Small intestine (tissue), 7 donors: ENCODE results near the gene ACSL3. TPM values are rescaled to one million over a fixed set of nuclear protein-coding genes. Genes with fewer than 3 reads are reported as not detected.

ENCODE experiments used
- DNase-seq, 2 donors: peaks; one replicate each; pipeline versions ENCODE4 v3.0.0 to v3.0.0-alpha.2; 2013
- FAIRE-seq: peaks from 2 replicates; lab custom pipeline; 2012; peaks lifted over from hg19 to GRCh38; lab: Jason Lieb, UNC
- H3K27ac ChIP-seq, 3 donors: one replicate each; pipeline ENCODE4 v1.5.1; 2013; ENCODE audit warnings: low read length in 2 of 3, mild to moderate bottlenecking in 2 of 3, control low read depth in 1 of 3, inconsistent platforms in 1 of 3, low read depth in 1 of 3, moderate library complexity in 1 of 3
- H3K27me3 ChIP-seq, 3 donors: one replicate each; pipeline ENCODE4 v1.6.1; 2013; ENCODE audit warnings: low read length in 3 of 3, inconsistent platforms in 1 of 3; ENCODE audit not compliant: control insufficient read depth in 3 of 3, insufficient read depth in 3 of 3
- H3K36me3 ChIP-seq, 3 donors: one replicate each; pipeline ENCODE4 v1.6.1; 2013; ENCODE audit warnings: low read length in 3 of 3, inconsistent platforms in 1 of 3, low read depth in 1 of 3, mild to moderate bottlenecking in 1 of 3, moderate library complexity in 1 of 3; ENCODE audit not compliant: control insufficient read depth in 3 of 3, insufficient read depth in 2 of 3
- H3K4me1 ChIP-seq, 3 donors: one replicate each; pipeline ENCODE4 v1.6.1; 2013; ENCODE audit warnings: low read length in 2 of 3, inconsistent platforms in 1 of 3, low read depth in 1 of 3, mild to moderate bottlenecking in 1 of 3, moderate library complexity in 1 of 3; ENCODE audit not compliant: control insufficient read depth in 3 of 3, insufficient read depth in 2 of 3
- H3K4me3 ChIP-seq, 3 donors: one replicate each; pipeline ENCODE4 v1.5.1; 2013; ENCODE audit warnings: low read length in 3 of 3, control low read depth in 1 of 3, inconsistent platforms in 1 of 3, low read depth in 1 of 3, mild to moderate bottlenecking in 1 of 3, moderate library complexity in 1 of 3
- H3K9me3 ChIP-seq, 2 donors: one replicate each; pipeline ENCODE4 v1.6.1; 2013; ENCODE audit warnings: low read depth in 1 of 2, low read length in 1 of 2; ENCODE audit not compliant: control insufficient read depth in 2 of 2, insufficient read depth in 1 of 2
- WGBS, 3 donors: extraction: QIAGEN DNeasy Blood & Tissue Kit; methylation state at CpG; one replicate each; pipeline ENCODE4 v1.1.7; 2013; 5-methylcytosine and 5-hydroxymethylcytosine counted together
- polyA plus RNA-seq, 4 donors: library from polyadenylated mRNA; stranded (reverse) in 3 of 4; unstranded in 1 of 4; fragments of 200-250 nt in 3 of 4; fragments of 120-200 nt in 1 of 4; gene quantifications; one replicate each; pipeline versions ENCODE4 v1.2.1 to v1.2.3, GENCODE V29; 2013
- donor health status: healthy with polysubstance abuse.
- donor health status: control.
- donor health status: control.
- donor health status: Bipolar disorder and iron deficiency.
- donor health status: healthy.

Gene ACSL3
- polyA plus RNA-seq, 4 donors = 6.0 to 34.0 (median 21.2) TPM

GRCh38 chr2:222879604-222879933 lies 18.7 kb downstream of the ACSL3 start:
- peaks cover 0 to 2% (median 0%) of the 10 kb centered on the region in 3 donors for H3K4me1 ChIP-seq
- peaks cover 0 to 2% of the 10 kb centered on the region in 2 donors for H3K9me3 ChIP-seq
- FAIRE-seq (no peak), DNase-seq (no peak)
- H3K4me3 ChIP-seq = no peak overlapping the region
- H3K27me3 ChIP-seq = no peaks in the 10 kb centered on the region
- 87 to 91% (median 90%) methylated on average over 3 of the region's 3 CpGs for WGBS, 3 donors
- no peaks in the 10 kb centered on the region for H3K36me3 ChIP-seq
- H3K27ac ChIP-seq = no peak overlapping the region

DNA sequence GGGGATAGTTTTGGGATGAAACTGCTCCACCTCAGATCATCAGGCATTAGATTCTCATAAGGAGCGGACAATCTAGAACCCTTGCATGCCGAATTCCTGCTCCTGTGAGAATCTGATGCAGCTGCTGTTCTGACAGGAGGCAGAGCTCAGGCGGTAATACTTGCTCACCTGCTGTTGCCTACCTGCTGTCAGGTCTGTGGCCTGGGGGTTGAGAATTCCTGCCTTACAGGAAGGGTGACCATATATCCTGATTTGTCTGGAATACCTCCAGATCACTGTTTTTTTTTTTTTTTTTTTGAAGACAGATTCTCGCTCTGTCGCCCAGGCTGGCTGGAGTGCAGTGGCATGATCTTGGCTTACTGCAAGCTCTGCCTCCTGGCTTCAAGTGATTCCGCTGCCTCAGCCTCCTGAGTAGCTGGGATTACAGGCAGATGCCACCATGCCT lies 21.7 kb downstream of the ACSL3 start:
- WGBS, 3 donors = 95 to 97% (median 95%) methylated on average over 6 of the region's 6 CpGs

GRCh38 chr2:222883420-222883819 lies 22.6 kb downstream of the ACSL3 start:
- DNase-seq (no peak), FAIRE-seq (no peak)
- no peaks in the 10 kb centered on the region for H3K27me3 ChIP-seq
- H3K27ac ChIP-seq = no peak overlapping the region
- peaks cover 0 to 2% of the 10 kb centered on the region in 2 donors for H3K9me3 ChIP-seq
- no peak overlapping the region for H3K4me3 ChIP-seq
- 88 to 99% (median 97%) methylated on average over 3 of the region's 3 CpGs for WGBS, 3 donors
- no peaks in the 10 kb centered on the region for H3K4me1 ChIP-seq
- H3K36me3 ChIP-seq = no peaks in the 10 kb centered on the region

More for the DNA sequence above, 21.7 kb downstream of the ACSL3 start:
- Histone ChIP-seq H3K4me1 (no peaks in the 10 kb centered on the region), H3K4me3 (no peak overlapping the region), H3K9me3 (peaks cover 0 to 2% of the 10 kb centered on the region in 2 donors), H3K36me3 (no peaks in the 10 kb centered on the region), H3K27ac (no peak overlapping the region), H3K27me3 (no peaks in the 10 kb centered on the region)
- DNase-seq = no peak
- no peak for FAIRE-seq

- DNase-seq (no peak), FAIRE-seq (no peak)
- Histone ChIP-seq H3K27ac (no peak overlapping the region), H3K36me3 (no peaks in the 10 kb centered on the region), H3K4me3 (no peak overlapping the region), H3K9me3 (peaks cover 0 to 2% of the 10 kb centered on the region in 2 donors), H3K27me3 (no peaks in the 10 kb centered on the region), H3K4me1 (no peaks in the 10 kb centered on the region)
- 45 to 66% (median 66%) methylated on average over 2 of the region's 2 CpGs for WGBS, 3 donors
These were observed 23.4 kb downstream of the ACSL3 start for GRCh38 chr2:222884114-222884771.

- no peaks in the 10 kb centered on the region for H3K36me3 ChIP-seq
- DNase-seq (no peak), FAIRE-seq (no peak)
- no peak overlapping the region for H3K27ac ChIP-seq
- whole genome bisulfite sequencing, 3 donors = 59 to 65% (median 59%) methylated on average over 5 of the region's 5 CpGs
- no peaks in the 10 kb centered on the region for H3K4me1 ChIP-seq
- no peak overlapping the region for H3K4me3 ChIP-seq
- no peaks in the 10 kb centered on the region for H3K27me3 ChIP-seq
- H3K9me3 ChIP-seq = peaks cover 0 to 2% of the 10 kb centered on the region in 2 donors
These were observed 24.1 kb downstream of the ACSL3 start for GRCh38 chr2:222884805-222885424.

DNA sequence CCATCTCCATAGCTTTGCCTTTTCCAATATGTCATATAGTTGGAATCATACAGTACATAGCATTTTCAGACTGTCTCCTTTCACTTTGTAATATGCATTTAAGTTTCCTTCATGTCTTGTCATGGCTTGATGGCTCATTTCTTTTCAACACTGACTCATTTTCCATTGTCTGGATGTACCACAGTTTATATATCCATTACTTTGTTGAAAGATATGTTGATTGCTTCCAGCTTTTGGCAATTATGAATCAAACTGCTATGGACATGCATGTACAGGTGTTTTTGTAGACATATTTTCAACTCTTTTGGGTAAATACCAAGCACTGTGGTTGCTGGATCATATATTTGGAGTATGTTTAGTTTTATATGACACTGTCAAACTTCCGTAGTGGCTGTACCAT lies 26.3 kb downstream of the ACSL3 start:
- H3K4me3 ChIP-seq = no peak overlapping the region
- H3K36me3 ChIP-seq = no peaks in the 10 kb centered on the region
- no peak for DNase-seq
- FAIRE-seq = no peak
- H3K27me3 ChIP-seq = no peaks in the 10 kb centered on the region
- H3K27ac ChIP-seq = no peak overlapping the region
- no peaks in the 10 kb centered on the region for H3K4me1 ChIP-seq
- peaks cover 0 to 2% of the 10 kb centered on the region in 2 donors for H3K9me3 ChIP-seq
- 93 to 97% (median 96%) methylated on average over 1 of the region's 1 CpG for WGBS, 3 donors

DNA sequence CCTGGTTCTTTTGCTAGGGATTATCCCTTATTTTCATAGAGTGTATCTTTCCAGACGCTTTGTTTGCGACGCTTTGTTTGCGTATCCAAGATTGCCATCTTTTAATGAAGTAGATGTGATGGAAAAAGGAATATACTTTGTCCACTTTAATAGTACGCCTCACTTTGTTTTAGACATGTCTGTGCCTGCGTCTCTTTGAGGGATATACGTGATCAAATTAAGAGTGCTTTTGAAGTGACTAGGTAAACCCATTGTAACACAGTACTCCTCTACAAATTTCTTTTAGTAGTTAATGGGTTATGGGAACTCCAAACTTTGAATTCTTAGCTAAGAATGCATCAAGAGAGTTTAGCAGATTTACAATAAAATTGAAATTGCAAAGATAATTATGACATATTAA lies 27.9 kb downstream of the ACSL3 start:
- DNase-seq (no peak), FAIRE-seq (no peak)
- Histone ChIP-seq H3K27ac (no peak overlapping the region), H3K36me3 (no peaks in the 10 kb centered on the region), H3K4me3 (no peak overlapping the region), H3K27me3 (no peaks in the 10 kb centered on the region), H3K9me3 (no peaks in the 10 kb centered on the region), H3K4me1 (no peaks in the 10 kb centered on the region)
- WGBS, 3 donors = 96 to 98% (median 98%) methylated on average over 7 of the region's 7 CpGs

DNA sequence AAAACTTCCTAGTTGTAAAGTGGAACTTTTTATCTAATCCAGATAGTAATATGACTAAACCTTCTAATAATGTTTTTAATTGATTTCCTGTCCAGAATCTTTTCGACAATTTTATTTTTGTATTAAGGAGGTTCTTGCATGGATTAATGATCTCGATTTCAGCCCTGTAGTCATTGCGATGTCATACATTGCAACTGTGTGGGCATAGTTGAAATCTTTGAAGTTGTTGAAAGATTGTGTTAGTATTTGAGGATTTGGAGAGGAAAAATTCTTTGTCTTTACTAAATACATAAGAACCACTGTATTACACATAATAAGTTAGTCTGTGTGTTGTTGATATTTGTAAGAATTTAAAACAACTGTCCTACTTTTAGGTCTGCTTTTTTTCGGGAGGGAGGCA lies 31.1 kb downstream of the ACSL3 start:
- Histone ChIP-seq H3K4me1 (no peaks in the 10 kb centered on the region), H3K27ac (peak overlapping the region in 1 of 3 donors; percentile 31), H3K4me3 (no peak overlapping the region), H3K36me3 (no peaks in the 10 kb centered on the region), H3K9me3 (no peaks in the 10 kb centered on the region), H3K27me3 (no peaks in the 10 kb centered on the region)
- DNase-seq (no peak), FAIRE-seq (no peak)
- WGBS, 3 donors = 70 to 80% (median 79%) methylated on average over 4 of the region's 4 CpGs
